NCI-H69 (cell line): Measurements from ENCODE around the gene SFXN5.
"Not testable (repeated sequence)": the region's sequence is repeated elsewhere in the genome, so short reads cannot be mapped to it uniquely, and the experiment has no call there.

Experiments used
- DNase-seq: peaks from one replicate; lab custom pipeline; 2025; lab: John Stamatoyannopoulos, UW

SFXN5 gene

GRCh38 chr2:72921088-72921851, 150.2 kb downstream of the SFXN5 start:
- no peak for DNase-seq

DNA sequence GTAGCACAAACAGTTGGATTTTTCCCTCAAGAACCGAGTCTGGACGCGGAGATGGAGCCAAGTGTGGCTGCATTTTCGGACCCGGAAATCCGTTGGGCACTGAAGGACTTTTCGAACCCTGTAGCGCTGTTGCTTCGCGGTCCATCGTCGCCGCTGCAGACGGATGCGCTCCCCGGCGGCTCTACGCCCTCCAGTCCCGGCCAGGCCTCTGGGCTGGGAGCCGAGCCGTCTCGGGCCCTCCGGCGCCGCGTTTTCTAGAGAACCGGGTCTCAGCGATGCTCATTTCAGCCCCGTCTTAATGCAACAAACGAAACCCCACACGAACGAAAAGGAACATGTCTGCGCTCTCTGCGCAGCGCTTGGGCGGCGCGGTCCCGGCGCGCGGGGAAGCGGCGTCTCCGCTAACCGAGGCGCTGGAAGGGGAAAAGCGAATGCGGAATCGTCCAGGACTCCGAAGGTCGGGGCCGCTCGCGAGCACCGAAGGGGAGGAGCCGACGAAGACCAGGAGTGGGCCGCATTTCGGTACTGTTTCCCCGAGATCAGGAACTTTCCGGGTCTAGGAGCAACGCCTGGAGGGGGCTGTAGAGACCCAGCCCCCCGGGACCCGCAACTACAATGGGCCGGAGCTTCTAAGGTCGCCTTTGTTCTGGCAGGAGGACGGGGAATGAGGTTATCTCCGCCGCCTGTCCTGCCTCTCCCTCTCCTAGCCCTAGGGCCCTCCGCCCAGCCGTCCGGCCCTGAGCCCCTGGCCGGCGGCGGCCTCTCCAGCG, 151.0 kb downstream of the SFXN5 start:
- DNase-seq = no peak

DNA sequence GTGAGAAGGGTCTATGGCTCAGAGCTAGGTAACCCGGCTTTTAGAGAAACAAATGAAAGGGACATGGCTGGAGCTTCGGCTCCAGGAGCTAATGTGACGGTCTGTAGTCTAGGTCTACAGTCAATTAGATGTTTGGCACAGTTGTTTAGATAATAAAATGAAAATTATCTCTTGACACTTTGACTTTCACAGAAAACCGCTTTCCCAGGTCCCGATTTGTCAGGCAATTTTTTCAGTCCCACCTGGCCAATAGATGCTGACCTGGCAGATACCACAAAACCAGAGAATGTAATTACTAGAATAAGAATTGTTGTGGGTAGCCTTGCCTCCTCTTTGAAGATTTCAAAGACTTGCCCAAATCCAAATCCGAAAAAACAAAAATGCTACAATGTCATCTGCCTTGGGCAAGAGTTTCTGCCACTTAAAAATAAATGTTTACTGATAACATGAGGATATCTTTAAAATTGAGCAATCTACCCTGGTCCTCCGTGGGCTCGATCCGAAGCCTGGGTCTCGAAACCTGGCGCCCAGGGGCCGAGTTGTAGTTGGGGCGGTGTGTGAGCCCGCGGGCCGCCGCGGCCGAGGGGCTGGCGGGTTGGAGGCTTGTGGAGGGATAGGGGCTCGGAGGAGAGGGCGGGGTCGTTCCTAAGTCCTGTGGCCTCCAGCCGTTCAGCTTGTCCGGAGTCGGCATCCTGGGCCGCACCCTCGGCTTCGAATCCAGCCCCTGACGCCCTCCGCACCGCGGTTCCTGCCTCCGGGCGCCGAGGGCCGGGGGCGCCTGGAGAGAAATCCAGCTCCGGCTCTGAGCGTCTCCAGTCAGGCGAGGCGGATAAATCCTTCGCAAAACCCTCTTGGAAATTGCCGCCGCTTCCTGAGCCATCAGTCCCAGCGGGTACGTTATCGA, 151.8 kb downstream of the SFXN5 start:
- no peak for DNase-seq

GRCh38 chr2:72917877-72918553, 153.5 kb downstream of the SFXN5 start:
- DNase-seq = peak; percentile 70

DNA sequence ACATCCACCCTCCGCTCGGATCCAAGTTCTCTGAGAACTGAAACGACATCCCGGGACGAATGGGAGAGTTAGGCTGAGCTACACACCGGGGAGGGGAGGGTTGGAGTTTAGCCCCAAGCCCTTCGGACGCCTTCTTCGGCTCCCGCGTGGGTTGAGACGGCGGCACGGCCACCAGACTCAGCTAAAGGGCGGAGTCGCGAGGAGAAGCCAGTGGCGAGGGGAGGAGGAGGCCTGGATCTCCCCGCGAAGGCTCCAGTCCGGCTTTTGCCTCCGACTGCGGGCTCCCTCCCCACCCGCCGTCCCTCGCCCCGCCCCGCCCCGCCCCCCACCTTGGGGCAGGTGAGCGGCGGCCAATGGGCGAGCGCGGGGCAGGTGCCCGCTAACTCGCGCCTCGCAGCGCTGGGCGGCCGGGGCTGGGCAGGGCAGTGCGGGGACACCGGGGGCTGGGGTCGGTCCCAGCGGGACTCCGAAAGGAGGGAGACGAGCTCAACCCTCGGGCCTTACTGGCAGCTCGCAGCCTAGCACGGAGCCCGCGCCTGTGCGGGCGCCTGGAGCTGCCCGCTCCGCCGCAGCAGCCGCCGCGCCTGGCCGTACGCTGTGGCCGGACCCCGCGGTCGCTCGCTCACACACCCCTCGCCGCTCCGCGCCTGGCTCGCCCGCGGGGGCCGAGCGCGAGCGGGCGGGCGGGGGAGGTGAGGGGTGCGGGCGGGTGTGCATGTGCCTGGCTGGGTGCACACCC, 154.2 kb downstream of the SFXN5 start, which contains the start of gene EMX1:
TSS of gene EMX1 (plus strand) at position 382 of the 739 bp plus-strand sequence. CDS start at position 716, 334 bp downstream.
- DNase-seq = peak; percentile 90

GRCh38 chr2:72916743-72917137, 154.8 kb downstream of the SFXN5 start:
- peak; percentile 51 for DNase-seq

DNA sequence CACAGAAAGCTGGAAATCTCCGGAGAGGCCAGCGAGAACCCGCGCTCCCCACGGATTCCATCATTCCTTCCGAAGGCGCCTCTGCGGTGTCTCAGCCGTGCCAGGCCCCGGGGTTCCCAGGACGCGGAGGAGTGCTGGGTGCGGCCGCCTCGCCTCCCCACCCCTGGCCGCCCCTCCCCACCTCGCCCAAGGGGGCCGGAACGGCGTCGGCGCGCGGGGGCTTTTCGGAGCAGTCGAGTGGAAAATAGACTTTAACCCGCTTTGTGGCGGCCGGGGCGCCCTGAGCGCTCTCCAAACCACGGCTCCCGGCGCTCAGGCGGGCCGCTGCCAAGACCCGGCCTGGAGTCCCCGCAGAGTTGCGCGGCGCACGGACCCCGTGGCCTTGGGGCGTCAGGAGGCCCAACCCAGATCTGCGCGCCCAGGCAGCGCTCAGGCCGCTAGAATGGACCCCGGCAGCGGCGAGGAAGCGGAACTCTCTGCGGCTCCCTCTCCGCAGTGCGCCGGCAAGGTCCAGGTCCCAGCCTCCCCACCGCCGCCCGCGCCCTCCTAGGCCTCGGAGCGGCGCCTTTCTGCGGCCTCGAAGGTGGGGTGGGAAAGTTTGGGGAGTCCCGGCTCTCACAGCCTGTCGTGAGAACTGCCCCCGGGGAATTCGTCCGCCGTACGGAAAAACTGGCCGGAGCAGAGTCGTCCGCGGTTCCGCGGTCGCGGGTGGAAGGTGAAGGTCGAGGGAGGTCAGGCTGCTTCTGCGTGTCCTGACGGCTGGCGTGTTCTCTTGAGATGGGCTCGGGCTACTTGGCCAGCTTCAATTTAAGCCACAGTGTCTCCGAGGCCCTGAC, 155.4 kb downstream of the SFXN5 start:
- peak; percentile 80 for DNase-seq

GRCh38 chr2:72915320-72915906, 156.1 kb downstream of the SFXN5 start:
- DNase-seq = no peak

GRCh38 chr2:72914589-72915319, 156.8 kb downstream of the SFXN5 start:
- peak; percentile 9 for DNase-seq

DNA sequence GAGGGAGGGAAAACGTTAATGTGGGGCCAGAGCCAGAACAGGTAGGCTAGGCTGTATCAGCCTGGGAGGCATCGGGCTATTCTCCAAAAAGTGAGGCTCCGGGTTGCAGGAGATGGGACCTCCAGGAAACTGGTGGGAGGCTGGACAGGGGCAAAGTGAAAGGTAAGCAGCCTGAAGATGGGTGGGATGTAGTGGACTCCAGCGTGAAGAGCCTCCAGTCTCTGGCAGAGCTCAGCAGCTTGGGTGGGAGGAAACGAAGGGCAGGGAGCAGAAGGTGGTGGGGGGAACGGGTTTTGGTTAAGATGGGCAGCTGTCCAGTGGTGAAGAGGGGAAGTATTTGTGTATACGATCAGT, 157.3 kb downstream of the SFXN5 start:
- DNase-seq = no peak

DNA sequence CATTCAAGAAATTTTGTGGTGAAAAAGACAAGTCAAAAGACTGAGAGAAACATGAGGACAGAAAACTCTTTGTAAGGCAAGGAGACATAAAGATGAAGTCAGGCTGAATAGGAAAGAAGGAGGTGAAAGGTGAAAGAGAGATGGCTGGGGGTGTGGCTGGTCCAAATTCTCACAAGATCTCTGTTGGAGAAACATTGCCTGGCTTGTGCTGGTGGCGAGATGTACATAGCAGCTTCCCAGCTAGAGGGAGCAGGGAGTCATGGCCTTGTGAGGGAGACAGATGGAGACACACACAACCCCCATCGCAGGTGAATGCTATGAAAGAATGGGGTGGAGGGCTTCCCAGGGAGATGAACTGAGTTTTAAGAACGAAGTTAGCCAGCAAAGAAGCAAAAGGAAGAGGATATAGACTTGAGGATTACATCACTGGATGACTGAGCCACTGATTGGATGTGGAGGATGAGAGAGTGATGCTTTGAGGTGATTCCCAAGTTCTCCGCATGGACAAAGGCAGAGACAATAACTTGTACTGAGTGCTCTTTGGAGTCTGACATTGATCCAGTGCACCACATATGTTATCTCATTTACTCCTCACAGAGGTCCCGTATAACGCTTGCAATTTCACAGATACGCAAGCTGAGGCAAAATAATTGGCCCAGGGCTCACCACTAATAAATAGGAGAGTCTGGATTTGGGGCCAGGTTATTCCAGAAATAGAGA, 157.9 kb downstream of the SFXN5 start:
- DNase-seq = peak; percentile 8

GRCh38 chr2:72911256-72911655, 160.3 kb downstream of the SFXN5 start:
- DNase-seq = no peak

DNA sequence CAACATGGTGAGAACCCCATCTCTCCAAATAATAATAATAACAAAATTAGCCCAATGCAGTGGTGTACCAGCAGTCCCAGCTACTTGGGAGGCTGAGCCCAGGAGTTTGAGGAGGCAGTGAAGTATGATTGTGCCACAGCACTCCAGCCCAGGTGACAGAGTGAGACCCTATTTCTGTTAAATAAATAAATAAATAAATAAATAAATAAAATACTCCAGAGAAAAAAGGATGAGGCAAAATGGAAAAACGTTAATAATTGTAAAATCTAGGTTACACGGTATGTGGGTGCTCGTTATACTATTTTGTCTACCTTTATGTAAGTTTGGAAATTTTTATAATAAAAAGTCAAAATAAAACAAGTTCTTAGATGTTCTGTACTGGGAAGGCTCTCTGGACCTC, 162.8 kb downstream of the SFXN5 start:
- no peak for DNase-seq

DNA sequence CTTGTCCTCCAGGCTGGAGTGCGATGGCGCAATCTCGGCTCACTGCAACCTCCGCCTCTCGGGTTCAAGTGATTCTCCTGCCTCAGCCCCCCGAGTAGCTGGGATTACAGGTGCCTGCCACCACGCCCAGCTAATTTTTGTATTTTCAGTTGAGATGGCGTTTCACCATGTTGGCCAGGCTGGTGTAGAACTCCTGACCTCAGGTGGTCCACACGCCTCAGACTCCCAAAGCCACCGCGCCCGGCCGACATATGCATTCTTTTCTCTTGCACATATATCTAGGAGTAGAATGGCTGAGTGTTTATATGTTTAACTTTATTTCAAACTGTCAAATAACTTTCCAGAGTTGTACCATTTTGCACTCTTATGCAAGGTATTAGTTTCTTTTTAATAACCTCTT, 164.1 kb downstream of the SFXN5 start:
- DNase-seq = not testable (repeated sequence)

- DNase-seq = no peak
Measured at GRCh38 chr2:72901426-72901825, 170.1 kb downstream of the SFXN5 start.

GRCh38 chr2:72900191-72900825, 171.2 kb downstream of the SFXN5 start:
- no peak for DNase-seq

DNA sequence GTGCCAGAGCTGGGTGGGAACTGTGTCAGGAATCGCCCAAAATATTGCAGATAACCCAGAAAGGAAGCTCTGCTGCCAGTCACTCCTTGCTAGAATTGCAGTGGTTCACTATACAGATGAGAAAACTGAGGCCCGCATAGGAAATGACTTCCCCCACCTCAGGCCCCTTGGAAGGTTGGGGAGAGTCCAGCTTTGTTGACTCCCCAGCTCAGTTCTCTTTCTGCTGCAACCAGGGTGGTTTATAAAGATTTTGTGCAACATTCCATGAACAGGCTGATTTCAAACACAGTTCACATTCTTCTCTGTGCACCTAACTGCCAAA, 173.0 kb downstream of the SFXN5 start:
- no peak for DNase-seq
